Esophagus muscularis mucosa (tissue), 4 donors: ENCODE data around the gene VPS35L. TPM values are rescaled to one million over a fixed set of nuclear protein-coding genes. Genes with fewer than 3 reads are reported as not detected.

Source experiments
- DNase-seq: peaks from one replicate; pipeline ENCODE4 v3.0.0-alpha.2; 2017; ENCODE audit errors: extremely low spot score
- H3K27ac ChIP-seq, 4 donors: fragments of 200-600 bp; sonication (generic); replicated peaks in 1 of 4; 1 replicate in 3 of 4; 2 replicates in 1 of 4; pipeline ENCODE4 v1.5.1; 2016 to 2019; ENCODE audit warnings: mild to moderate bottlenecking in 1 of 4
- H3K27me3 ChIP-seq, 4 donors: fragments of 200-600 bp; sonication (generic); one replicate each; pipeline versions ENCODE4 v1.5.1 to v1.6.0; 2016 to 2019
- H3K36me3 ChIP-seq, 4 donors: fragments of 200-600 bp; sonication (generic); one replicate each; pipeline ENCODE4 v1.5.1; 2016 to 2019
- H3K4me1 ChIP-seq, 4 donors: fragments of 200-600 bp; sonication (generic); one replicate each; pipeline ENCODE4 v1.5.1; 2016 to 2019
- H3K4me3 ChIP-seq, 4 donors: fragments of 200-600 bp; sonication (generic); 1 replicate in 2 of 4; 2 replicates in 2 of 4; pipeline ENCODE4 v1.5.1; 2016 to 2019; ENCODE audit warnings: mild to moderate bottlenecking in 4 of 4, moderate library complexity in 1 of 4
- H3K9me3 ChIP-seq, 4 donors: fragments of 200-600 bp; sonication (generic); 1 replicate in 3 of 4; 2 replicates in 1 of 4; pipeline ENCODE4 v1.5.1; 2016 to 2019
- EP300 ChIP-seq: sonication (generic); formaldehyde crosslinking; IDR thresholded peaks from one replicate; pipeline ENCODE4 v1.6.1; 2017; ENCODE audit warnings: antibody characterized with exemption
- POLR2A ChIP-seq: fragments of 450-650 bp; IDR thresholded peaks from one replicate; pipeline ENCODE4 v1.6.1; 2017; ENCODE audit warnings: antibody characterized with exemption, moderate library complexity, mild to moderate bottlenecking, low read depth
- POLR2AphosphoS5 ChIP-seq, 2 donors: sonication (generic); formaldehyde crosslinking; IDR thresholded peaks; one replicate each; pipeline ENCODE4 v1.6.1; 2017; ENCODE audit warnings: antibody characterized with exemption in 2 of 2
- WGBS: methylation state at CpG from one replicate; pipeline ENCODE4 v1.1.5; 2018; 5-methylcytosine and 5-hydroxymethylcytosine counted together
- intact Hi-C: fragments of 100-400 bp; cut with DNase I; formaldehyde crosslinking; loops from one replicate; pipeline ENCODE4 v1.15.1; 2023
- total RNA-seq, 4 donors: library from RNA; depleted of rRNA; stranded (reverse); fragments of >200 nt; gene quantifications; one replicate each; pipeline versions ENCODE4 v1.1.0 to v1.2.1, GENCODE V29; 2016
- TF ChIP-seq, protein P1 (sequence below), 3 experiments: fragments of 200-600 bp in 2 of 3; fragments of 450-650 bp in 1 of 3; sonication (generic) in 2 of 3; IDR thresholded peaks; one replicate each; pipeline ENCODE4 v1.5.1; 2017 to 2019; ENCODE audit warnings: antibody characterized with exemption in 3 of 3, mild to moderate bottlenecking in 2 of 3, moderate library complexity in 1 of 3

The VPS35L gene
- total RNA-seq, 4 donors from 2014 or later = 35.5 to 47.0 (median 38.1) TPM

DNA sequence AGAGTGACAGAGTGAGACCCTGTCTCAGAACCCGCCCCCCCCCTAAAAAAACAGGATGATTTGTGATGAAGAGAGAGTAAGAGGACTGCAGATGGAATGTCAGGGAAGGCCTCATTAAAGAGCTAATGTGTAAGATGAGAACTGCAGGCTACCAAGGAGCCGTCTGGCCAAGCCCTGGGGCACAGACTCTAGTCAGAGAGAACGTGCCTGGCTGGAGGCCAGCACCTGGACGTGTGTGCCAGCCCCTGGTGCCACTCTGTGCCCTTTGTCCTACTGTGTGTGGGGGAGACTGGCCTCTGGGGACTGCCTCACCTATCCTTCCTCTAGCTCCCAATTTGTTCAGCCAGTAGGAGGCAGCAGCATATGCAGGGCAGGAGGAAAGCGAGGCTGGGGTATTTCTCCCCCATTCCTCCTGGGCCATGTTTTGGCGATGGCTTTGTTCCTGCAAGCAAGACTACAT, 125.4 kb downstream of the VPS35L start:
- no peaks in the 10 kb centered on the region for H3K27me3 ChIP-seq
- no peak for DNase-seq
- H3K4me1 ChIP-seq = no peaks in the 10 kb centered on the region
- H3K9me3 ChIP-seq = no peaks in the 10 kb centered on the region
- H3K4me3 ChIP-seq = no peak overlapping the region
- intact Hi-C loops = no loop called here
- 82% methylated on average over 6 of the region's 6 CpGs for WGBS
- no peak overlapping the region for H3K27ac ChIP-seq
- no peak for TF ChIP-seq POLR2AphosphoS5 (IDR thresholded peaks at IDR 0.05)
- TF ChIP-seq POLR2A = no peak
- TF ChIP-seq, protein P1, sequence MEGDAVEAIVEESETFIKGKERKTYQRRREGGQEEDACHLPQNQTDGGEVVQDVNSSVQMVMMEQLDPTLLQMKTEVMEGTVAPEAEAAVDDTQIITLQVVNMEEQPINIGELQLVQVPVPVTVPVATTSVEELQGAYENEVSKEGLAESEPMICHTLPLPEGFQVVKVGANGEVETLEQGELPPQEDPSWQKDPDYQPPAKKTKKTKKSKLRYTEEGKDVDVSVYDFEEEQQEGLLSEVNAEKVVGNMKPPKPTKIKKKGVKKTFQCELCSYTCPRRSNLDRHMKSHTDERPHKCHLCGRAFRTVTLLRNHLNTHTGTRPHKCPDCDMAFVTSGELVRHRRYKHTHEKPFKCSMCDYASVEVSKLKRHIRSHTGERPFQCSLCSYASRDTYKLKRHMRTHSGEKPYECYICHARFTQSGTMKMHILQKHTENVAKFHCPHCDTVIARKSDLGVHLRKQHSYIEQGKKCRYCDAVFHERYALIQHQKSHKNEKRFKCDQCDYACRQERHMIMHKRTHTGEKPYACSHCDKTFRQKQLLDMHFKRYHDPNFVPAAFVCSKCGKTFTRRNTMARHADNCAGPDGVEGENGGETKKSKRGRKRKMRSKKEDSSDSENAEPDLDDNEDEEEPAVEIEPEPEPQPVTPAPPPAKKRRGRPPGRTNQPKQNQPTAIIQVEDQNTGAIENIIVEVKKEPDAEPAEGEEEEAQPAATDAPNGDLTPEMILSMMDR (IDR thresholded peaks at IDR 0.05) = no peak
- no peak for TF ChIP-seq EP300
- peaks cover 45 to 83% (median 56%) of the 10 kb centered on the region in 4 donors for H3K36me3 ChIP-seq

- Histone ChIP-seq H3K4me1 (no peaks in the 10 kb centered on the region), H3K9me3 (no peaks in the 10 kb centered on the region), H3K27ac (no peak overlapping the region), H3K27me3 (no peaks in the 10 kb centered on the region), H3K36me3 (peaks cover 44 to 85% (median 61%) of the 10 kb centered on the region in 4 donors), H3K4me3 (no peak overlapping the region)
- intact Hi-C loops = no loop called here
- TF ChIP-seq, protein P1 (IDR thresholded peaks at IDR 0.05) = no peak
- no peak for TF ChIP-seq EP300
- TF ChIP-seq POLR2AphosphoS5 (IDR thresholded peaks at IDR 0.05) = no peak
- DNase-seq = no peak
- 88% methylated on average over 12 of the region's 12 CpGs for WGBS
Measured at GRCh38 chr16:19681637-19682036, 126.1 kb downstream of the VPS35L start.

DNA sequence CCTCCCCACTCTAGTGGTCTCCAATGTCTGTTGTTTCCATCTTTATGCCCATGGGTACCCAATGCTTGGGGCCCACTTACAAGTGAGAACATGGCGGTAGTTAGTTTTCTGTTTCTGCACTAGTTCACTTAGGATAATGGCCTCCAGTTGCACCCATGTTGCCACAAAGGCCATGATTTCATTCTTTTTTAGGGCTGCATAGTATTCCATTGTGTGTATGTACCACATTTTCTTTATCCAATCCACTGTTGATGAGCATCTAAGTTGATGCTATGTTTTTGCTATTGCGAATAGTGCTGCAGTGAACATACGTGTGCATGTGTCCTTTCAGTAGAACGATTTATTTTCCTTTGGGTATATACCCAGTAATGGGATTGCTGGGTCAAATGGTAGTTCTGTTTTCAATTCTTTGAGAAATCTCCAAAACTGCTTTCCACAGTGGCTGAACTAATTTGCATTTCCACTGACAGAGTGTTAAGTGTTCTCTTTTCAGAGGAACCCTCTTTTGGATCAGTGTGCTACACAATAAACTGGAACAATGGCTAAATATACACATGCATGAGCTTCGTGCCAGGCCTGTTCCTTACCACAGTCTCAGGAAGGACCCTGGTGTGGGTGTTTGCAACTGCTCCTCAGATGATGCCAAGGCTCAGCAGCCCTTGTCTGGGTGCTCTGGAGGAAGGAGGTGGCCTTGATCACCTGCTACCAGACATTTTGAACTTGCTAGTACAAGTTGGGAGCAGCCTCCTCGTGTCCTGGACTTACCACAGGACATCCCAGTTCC, 128.1 kb downstream of the VPS35L start:
- DNase-seq = no peak
- no peaks in the 10 kb centered on the region for H3K27me3 ChIP-seq
- 97% methylated on average over 6 of the region's 6 CpGs for WGBS
- no peak overlapping the region for H3K27ac ChIP-seq
- no peak overlapping the region for H3K4me3 ChIP-seq
- intact Hi-C loops = no loop called here
- TF ChIP-seq EP300 (no peak), POLR2A (no peak), POLR2AphosphoS5 (IDR thresholded peaks at IDR 0.05) (no peak)
- TF ChIP-seq, protein P1 (IDR thresholded peaks at IDR 0.05) = no peak
- peaks cover 42 to 91% (median 72%) of the 10 kb centered on the region in 4 donors for H3K36me3 ChIP-seq
- H3K9me3 ChIP-seq = no peaks in the 10 kb centered on the region
- H3K4me1 ChIP-seq = no peaks in the 10 kb centered on the region

DNA sequence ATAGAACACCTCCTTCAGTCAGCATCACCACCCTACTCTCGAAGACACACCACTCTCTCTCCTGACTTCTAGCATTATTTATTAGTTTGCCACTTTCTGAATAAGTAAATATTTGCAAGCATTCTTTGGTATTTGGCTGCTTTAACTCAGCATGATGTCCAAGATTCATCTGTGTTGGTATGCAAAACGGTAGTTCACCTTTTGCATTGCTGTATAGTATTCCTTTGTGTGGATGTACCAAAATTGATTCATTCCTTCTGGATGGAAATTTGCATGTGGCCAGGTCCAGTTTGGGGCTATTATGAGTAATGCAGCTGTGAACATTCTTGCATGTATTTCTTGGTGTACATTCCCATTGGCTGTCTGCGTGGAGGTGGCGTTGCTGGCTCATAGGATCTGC, 129.7 kb downstream of the VPS35L start:
- intact Hi-C loops = no loop called here
- Histone ChIP-seq H3K4me3 (no peak overlapping the region), H3K36me3 (peaks cover 45 to 92% (median 72%) of the 10 kb centered on the region in 4 donors), H3K27ac (no peak overlapping the region), H3K4me1 (peaks cover 0 to 10% (median 6%) of the 10 kb centered on the region in 4 donors), H3K9me3 (no peaks in the 10 kb centered on the region), H3K27me3 (no peaks in the 10 kb centered on the region)
- WGBS = 99% methylated on average over 4 of the region's 4 CpGs
- DNase-seq = no peak
- TF ChIP-seq, protein P1 (IDR thresholded peaks at IDR 0.05) = no peak
- TF ChIP-seq POLR2AphosphoS5 (IDR thresholded peaks at IDR 0.05) = no peak
- TF ChIP-seq POLR2A = no peak
- TF ChIP-seq EP300 = no peak
